Prostate gland (tissue), 2 donors: Measurements from ENCODE around the gene ALK. TPM values are rescaled to one million over a fixed set of nuclear protein-coding genes. Genes with fewer than 3 reads are reported as not detected.

Source experiments
- DNase-seq: peaks from one replicate; pipeline ENCODE4 v3.0.0-alpha.2; 2019; ENCODE audit warnings: low spot score
- H3K27ac ChIP-seq, 2 donors: fragments of 200-600 bp; sonication (generic); 2 replicates each; pipeline ENCODE4 v1.5.1; 2017 to 2019
- H3K27me3 ChIP-seq: fragments of 200-600 bp; sonication (generic); replicated peaks from 2 replicates; pipeline ENCODE4 v1.5.1; 2019; ENCODE audit not compliant: insufficient read depth
- H3K36me3 ChIP-seq, 2 donors: fragments of 200-600 bp; sonication (generic); 1 replicate in 1 of 2; 2 replicates in 1 of 2; pipeline versions ENCODE4 v1.5.1 to v1.8.1; 2017 to 2019
- H3K4me1 ChIP-seq: fragments of 200-600 bp; sonication (generic); replicated peaks from 2 replicates; pipeline ENCODE4 v1.5.1; 2019
- H3K4me3 ChIP-seq, 2 donors: fragments of 200-600 bp; sonication (generic); 2 replicates each; pipeline ENCODE4 v1.5.1; 2017 to 2019
- H3K9me3 ChIP-seq: fragments of 200-600 bp; sonication (generic); 2 replicates; pipeline ENCODE4 v1.5.1; 2017
- CTCF ChIP-seq, 4 experiments: fragments of 200-600 bp in 2 of 4; fragments of 450-650 bp in 2 of 4; sonication (generic) in 2 of 4; IDR thresholded peaks; 1 replicate in 3 of 4; 2 replicates in 1 of 4; pipeline ENCODE4 v1.5.1; 2016 to 2019; ENCODE audit warnings: antibody characterized with exemption in 4 of 4, mild to moderate bottlenecking in 2 of 4, moderate library complexity in 2 of 4
- POLR2A ChIP-seq: fragments of 450-650 bp; IDR thresholded peaks from one replicate; pipeline ENCODE4 v1.6.1; 2016; ENCODE audit warnings: antibody characterized with exemption, mild to moderate bottlenecking
- POLR2AphosphoS5 ChIP-seq: sonication (generic); formaldehyde crosslinking; IDR thresholded peaks from one replicate; pipeline ENCODE4 v1.6.1; 2017; ENCODE audit warnings: antibody characterized with exemption
- WGBS: methylation state at CpG from one replicate; pipeline ENCODE4 v1.1.5; 2018; 5-methylcytosine and 5-hydroxymethylcytosine counted together
- intact Hi-C: fragments of 100-400 bp; cut with DNase I; formaldehyde crosslinking; loops from one replicate; pipeline ENCODE4 v1.14.2; 2022
- total RNA-seq, 2 donors: library from RNA; depleted of rRNA; stranded (reverse); fragments of >200 nt; gene quantifications; one replicate each; pipeline ENCODE4 v1.1.0, GENCODE V29; 2016

ALK gene
- total RNA-seq, 2 donors from 2014 or later = 0.14 to 1.2 TPM

DNA sequence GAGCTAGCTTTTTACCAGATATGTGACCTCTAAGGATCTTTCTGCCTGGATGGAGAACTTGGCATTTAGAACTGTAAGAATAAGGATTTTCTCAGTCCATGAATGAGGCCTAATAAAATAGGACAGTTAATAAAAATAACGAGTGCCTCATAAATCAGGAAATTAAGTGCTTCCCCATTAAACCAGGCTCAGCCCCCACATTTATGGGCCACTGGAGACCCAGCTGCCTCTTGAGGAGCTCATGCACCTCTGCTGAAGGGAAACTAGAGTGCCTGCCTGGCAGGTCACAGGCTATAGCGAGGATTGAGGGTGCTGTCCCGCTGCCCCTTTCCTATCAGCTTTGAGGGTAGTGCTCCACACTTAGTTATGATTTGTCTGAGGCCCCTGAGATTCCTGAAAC, 158.0 kb downstream of the ALK start:
- 4% methylated on average over 3 of the region's 3 CpGs for WGBS
- no peak overlapping the region for H3K4me3 ChIP-seq
- intact Hi-C loops = no loop called here
- H3K36me3 ChIP-seq = no peaks in the 10 kb centered on the region
- H3K9me3 ChIP-seq = no peaks in the 10 kb centered on the region
- H3K27ac ChIP-seq = no peak overlapping the region
- no peak for DNase-seq
- no peak for TF ChIP-seq POLR2A
- no peak for TF ChIP-seq CTCF (IDR thresholded peaks at IDR 0.05)
- TF ChIP-seq POLR2AphosphoS5 = no peak
- no peaks in the 10 kb centered on the region for H3K4me1 ChIP-seq
- H3K27me3 ChIP-seq = no peaks in the 10 kb centered on the region

DNA sequence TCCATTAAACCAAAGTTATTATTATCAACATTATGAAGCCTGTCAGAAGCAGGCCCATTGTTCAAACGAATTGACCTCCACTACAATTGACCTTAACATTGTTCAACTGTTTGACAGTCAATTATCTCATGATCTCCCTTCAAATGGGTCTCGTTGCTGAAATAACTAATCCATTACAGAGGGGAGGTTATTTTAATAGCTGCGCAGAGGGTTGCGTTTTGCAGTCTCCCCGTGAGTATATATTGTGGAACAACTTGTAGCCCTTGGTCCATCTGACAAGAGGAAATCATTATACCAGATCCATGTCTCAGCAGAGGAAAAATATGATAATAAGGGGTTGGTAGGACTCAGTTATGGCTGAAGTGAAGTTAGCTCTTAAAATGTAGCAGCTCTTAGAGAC, 159.1 kb downstream of the ALK start:
- Histone ChIP-seq H3K4me3 (no peak overlapping the region), H3K27me3 (no peaks in the 10 kb centered on the region), H3K9me3 (no peaks in the 10 kb centered on the region), H3K4me1 (no peaks in the 10 kb centered on the region), H3K36me3 (no peaks in the 10 kb centered on the region), H3K27ac (no peak overlapping the region)
- no peak for DNase-seq
- WGBS = 69% methylated on average over 5 of the region's 5 CpGs
- intact Hi-C loops = no loop called here
- TF ChIP-seq POLR2A (no peak), CTCF (IDR thresholded peaks at IDR 0.05) (no peak), POLR2AphosphoS5 (no peak)

DNA sequence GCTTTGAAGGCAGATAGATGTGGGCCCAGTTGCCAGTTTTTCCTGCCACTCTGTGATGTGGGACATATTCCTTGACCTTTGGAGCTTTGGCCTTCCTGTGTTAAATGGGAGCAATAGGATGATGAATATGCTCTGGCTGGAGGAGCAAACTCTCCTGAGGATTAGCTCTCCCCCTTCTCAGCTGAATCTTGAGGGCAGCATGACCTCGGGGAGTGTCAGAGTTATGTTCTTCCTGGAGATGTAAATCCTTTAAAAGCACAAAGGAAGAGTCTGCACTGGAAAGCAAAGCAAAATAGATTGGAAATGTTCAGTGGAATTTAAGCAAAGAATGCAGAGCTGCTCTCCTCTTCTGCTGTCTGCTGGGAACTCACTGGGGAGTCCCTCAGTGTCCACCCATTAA, 160.1 kb downstream of the ALK start:
- TF ChIP-seq POLR2A (no peak), POLR2AphosphoS5 (no peak), CTCF (IDR thresholded peaks at IDR 0.05) (no peak)
- no peak overlapping the region for H3K27ac ChIP-seq
- H3K36me3 ChIP-seq = no peaks in the 10 kb centered on the region
- intact Hi-C loops = no loop called here
- no peaks in the 10 kb centered on the region for H3K27me3 ChIP-seq
- no peaks in the 10 kb centered on the region for H3K9me3 ChIP-seq
- no peak overlapping the region for H3K4me3 ChIP-seq
- H3K4me1 ChIP-seq = no peaks in the 10 kb centered on the region
- 65% methylated on average over 1 of the region's 1 CpG for WGBS
- DNase-seq = no peak

GRCh38 chr2:29760008-29760407, 161.4 kb downstream of the ALK start:
- DNase-seq = no peak
- Histone ChIP-seq H3K36me3 (no peaks in the 10 kb centered on the region), H3K27me3 (no peaks in the 10 kb centered on the region), H3K4me1 (no peaks in the 10 kb centered on the region), H3K27ac (no peak overlapping the region), H3K4me3 (no peak overlapping the region), H3K9me3 (no peaks in the 10 kb centered on the region)
- 84% methylated on average over 3 of the region's 3 CpGs for WGBS
- TF ChIP-seq CTCF (IDR thresholded peaks at IDR 0.05) (no peak), POLR2A (no peak), POLR2AphosphoS5 (no peak)
- intact Hi-C loops = no loop called here

- no peak overlapping the region for H3K4me3 ChIP-seq
- H3K27ac ChIP-seq = no peak overlapping the region
- DNase-seq = no peak
- H3K4me1 ChIP-seq = no peaks in the 10 kb centered on the region
- TF ChIP-seq POLR2AphosphoS5 (no peak), POLR2A (no peak), CTCF (IDR thresholded peaks at IDR 0.05) (no peak)
- WGBS = 87% methylated on average over 4 of the region's 4 CpGs
- H3K27me3 ChIP-seq = no peaks in the 10 kb centered on the region
- no peaks in the 10 kb centered on the region for H3K9me3 ChIP-seq
- no peaks in the 10 kb centered on the region for H3K36me3 ChIP-seq
- intact Hi-C loops = no loop called here
Observed at GRCh38 chr2:29759360-29759759, 162.0 kb downstream of the ALK start.
